GM20000 (cell line): ENCODE results near the gene HOMEZ.

Experiments
- DNase-seq: peaks from one replicate; pipeline ENCODE4 v3.0.0; 2012; ENCODE audit warnings: low spot score
- CTCF ChIP-seq: IDR thresholded peaks from 2 replicates; pipeline ENCODE4 v1.5.1; 2012; ENCODE audit warnings: mild to moderate bottlenecking, control low read depth; ENCODE audit errors: extremely low read depth, missing control alignments

Gene HOMEZ

DNA sequence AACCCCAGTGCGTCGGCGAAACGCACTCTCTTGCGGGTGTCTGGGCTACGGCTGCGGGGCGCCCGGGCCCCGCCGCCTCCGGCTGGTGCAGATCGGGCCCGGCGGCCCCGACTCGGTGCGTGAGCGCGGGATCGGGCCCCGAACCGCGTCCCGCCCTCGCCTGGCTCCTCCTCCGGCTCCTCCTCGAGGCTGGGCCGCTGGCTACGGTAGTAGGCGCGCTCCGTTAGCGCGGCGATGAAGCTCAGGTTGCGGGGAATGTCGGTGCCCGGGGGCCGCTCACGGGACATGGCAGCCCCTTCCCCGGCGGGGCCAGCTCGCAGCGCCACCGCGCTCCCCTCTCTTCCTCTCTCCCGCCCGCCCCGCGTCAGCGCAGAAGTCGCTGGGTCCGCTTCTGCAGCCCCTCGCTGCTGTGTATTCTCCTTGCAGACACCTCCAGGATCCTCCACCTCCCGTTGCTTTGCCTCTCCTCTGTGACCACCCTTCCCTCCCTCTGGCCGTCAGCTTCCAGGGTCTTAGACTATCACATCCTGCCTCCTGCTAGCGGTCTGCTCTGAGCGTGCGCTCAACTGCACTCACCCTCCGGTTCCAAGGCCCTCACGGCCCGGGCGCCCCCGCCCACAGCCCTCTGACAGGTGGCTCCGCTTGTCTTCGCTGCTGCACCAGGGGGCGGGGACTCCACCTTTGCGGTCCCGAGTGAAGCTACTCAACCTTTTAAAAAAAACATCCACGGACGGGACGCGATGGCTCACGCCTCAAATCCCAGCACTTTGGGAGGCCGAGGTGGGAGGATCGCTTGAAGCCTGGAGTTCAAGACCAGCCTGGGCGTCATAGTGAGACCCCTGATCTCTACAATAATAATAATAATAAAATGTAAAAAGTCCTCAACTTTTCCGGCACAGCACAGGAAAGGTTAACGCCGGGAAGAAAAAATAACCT lies 16.6 kb upstream of the HOMEZ start, which contains the start of gene PPP1R3E:
PPP1R3E (minus strand) TSS at position 570 of the 936 bp plus-strand sequence; CDS start at position 287, 283 bp downstream.
- DNase-seq = peak; percentile 83
- no peak for TF ChIP-seq CTCF

- no peak for DNase-seq
- TF ChIP-seq CTCF = no peak
These were observed 16.0 kb upstream of the HOMEZ start for GRCh38 chr14:23301969-23302289.

DNA sequence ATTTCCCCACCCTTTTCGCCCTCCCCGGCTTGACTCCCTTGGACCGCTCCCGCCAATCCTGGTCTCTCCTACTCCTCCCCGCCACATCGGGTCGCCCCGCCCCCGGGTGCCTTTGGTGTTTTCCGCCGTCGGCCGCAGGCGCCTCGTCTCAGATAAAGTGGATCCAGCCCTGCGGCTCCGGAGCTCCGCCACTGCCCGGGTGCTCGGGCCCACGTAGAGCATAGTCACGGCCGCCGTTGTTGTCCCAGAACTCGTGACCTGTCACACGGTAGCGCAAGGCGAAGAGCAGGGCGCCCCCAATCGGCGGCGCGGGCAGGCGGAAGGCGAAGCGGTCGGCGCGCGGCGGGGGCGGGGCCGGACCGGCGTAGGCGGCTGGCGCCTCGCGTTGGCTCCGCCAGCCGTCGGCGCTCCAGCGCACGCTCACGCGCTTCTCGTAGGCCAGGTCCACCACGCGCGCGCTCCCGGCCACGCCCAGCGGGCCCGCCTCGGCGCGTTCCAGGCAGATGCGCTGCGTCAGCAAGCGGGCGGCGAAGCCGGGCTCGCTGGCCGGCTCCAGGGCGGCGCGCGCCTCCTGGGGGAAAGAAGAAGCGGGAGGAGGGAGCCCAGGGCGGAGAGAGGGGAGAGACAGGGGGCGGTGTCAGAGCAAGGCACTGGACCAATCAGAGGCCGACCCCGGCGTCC lies 15.5 kb upstream of the HOMEZ start:
- DNase-seq = peak; percentile 99
- peak; percentile 91 for TF ChIP-seq CTCF

GRCh38 chr14:23300687-23301223 lies 14.8 kb upstream of the HOMEZ start:
- DNase-seq = peak; percentile 19
- no peak for TF ChIP-seq CTCF

DNA sequence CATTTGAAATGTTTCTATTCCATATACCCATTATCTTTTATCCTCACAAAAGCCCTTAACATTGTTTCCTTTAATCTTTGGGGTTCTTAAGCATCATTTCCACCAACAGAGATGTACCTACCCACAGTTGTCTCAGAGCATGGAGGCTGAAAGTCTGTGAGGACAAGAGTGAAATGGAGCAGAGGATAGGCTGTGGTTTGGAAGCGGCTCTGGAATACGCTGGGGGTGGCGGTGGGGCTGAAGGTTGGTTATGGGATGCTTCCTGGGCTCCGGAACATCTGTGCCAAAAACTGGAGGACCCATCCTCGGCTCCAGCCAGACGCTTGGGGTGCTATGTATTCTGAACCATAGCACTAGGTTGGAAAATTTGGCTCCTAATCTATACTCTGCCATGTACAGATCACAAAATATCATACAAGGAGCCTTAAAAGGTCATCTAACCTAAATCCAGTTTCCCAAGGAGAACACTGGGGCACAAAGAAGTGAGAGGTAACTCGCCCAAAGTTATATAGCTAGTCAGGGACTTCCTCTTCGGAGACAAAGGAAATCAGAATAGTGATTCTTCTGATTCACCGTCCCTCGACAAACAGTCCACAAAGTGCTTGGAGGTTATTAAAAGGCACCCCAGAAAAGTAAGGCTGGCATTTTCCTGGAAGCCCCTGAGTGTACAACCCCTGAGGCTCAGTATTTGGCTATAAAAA lies 14.2 kb upstream of the HOMEZ start:
- no peak for DNase-seq
- no peak for TF ChIP-seq CTCF

GRCh38 chr14:23299211-23299957 lies 13.5 kb upstream of the HOMEZ start:
- no peak for TF ChIP-seq CTCF
- no peak for DNase-seq
